NT2/D1 (cell line): ENCODE data around the gene GPSM3.

ENCODE experiments used
- SUZ12 ChIP-seq: IDR thresholded peaks from 2 replicates; pipeline ENCODE4 v1.6.1; 2011; ENCODE audit not compliant: insufficient read length, insufficient read depth; ENCODE audit errors: extremely low read depth
- YY1 ChIP-seq: IDR thresholded peaks from 2 replicates; pipeline ENCODE4 v1.6.1; 2011; ENCODE audit not compliant: insufficient read length, insufficient read depth
- ZNF274 ChIP-seq: IDR thresholded peaks from 2 replicates; pipeline ENCODE4 v1.6.1; 2011; ENCODE audit warnings: mild to moderate bottlenecking, low read depth, low read length

- TF ChIP-seq SUZ12 (no peak), ZNF274 (no peak), YY1 (no peak)
These were observed 15.8 kb downstream of the GPSM3 start for GRCh38 chr6:32176476-32177182.
